ENCODE measurements around the gene KDM8.

Gene KDM8

GRCh38 chr16:27202923-27203506, 311 bp upstream of the KDM8 start (continued):
- TF ChIP-seq, protein P1, sequence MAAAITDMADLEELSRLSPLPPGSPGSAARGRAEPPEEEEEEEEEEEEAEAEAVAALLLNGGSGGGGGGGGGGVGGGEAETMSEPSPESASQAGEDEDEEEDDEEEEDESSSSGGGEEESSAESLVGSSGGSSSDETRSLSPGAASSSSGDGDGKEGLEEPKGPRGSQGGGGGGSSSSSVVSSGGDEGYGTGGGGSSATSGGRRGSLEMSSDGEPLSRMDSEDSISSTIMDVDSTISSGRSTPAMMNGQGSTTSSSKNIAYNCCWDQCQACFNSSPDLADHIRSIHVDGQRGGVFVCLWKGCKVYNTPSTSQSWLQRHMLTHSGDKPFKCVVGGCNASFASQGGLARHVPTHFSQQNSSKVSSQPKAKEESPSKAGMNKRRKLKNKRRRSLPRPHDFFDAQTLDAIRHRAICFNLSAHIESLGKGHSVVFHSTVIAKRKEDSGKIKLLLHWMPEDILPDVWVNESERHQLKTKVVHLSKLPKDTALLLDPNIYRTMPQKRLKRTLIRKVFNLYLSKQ (tag by site-specific recombination; IDR thresholded peaks at IDR 0.05; ENCODE audit: borderline replicate concordance): no peak
- TF ChIP-seq ZNF24 (tag by site-specific recombination; IDR thresholded peaks at IDR 0.05) (peak; percentile 71; the same call in 1 of the 2 replicates), KLF9 (tag by site-specific recombination; IDR thresholded peaks at IDR 0.05; ENCODE audit: low read depth) (peak; percentile 90), ZNF19 (tag by site-specific recombination; IDR thresholded peaks at IDR 0.05; ENCODE audit: low read depth) (no peak), KLF10 (tag by site-specific recombination; IDR thresholded peaks at IDR 0.05) (peak; percentile 34; the same call in 1 of the 2 replicates), PRDM1 (tag by site-specific recombination; IDR thresholded peaks at IDR 0.05) (no peak), HOXA7 (CRISPR knock-in tag; IDR thresholded peaks at IDR 0.05; ENCODE audit: borderline replicate concordance) (no peak), ZNF433 (tag by site-specific recombination; IDR thresholded peaks at IDR 0.05; ENCODE audit: low read depth) (no peak), ZNF501 (tag by site-specific recombination; IDR thresholded peaks at IDR 0.05) (0 out of 2 replicates have a peak, but pooled peaks have one; percentile 39), ZNF311 (tag by site-specific recombination; IDR thresholded peaks at IDR 0.05; ENCODE audit: borderline replicate concordance) (no peak), ZNF335 (tag by site-specific recombination; conservative IDR thresholded peaks at IDR 0.05) (no peak), KLF8 (tag by site-specific recombination; IDR thresholded peaks at IDR 0.05) (no peak), ZNF391 (tag by site-specific recombination; IDR thresholded peaks at IDR 0.05; ENCODE audit: borderline replicate concordance, low read depth) (0 out of 2 replicates have a peak, but pooled peaks have one; percentile 67), ZNF510 (tag by site-specific recombination; IDR thresholded peaks at IDR 0.05; ENCODE audit: insufficient replicate concordance) (no peak), ZEB2 (tag by site-specific recombination; IDR thresholded peaks at IDR 0.05) (no peak), BCL6B (tag by site-specific recombination; IDR thresholded peaks at IDR 0.05) (no peak), PATZ1 (tag by site-specific recombination; IDR thresholded peaks at IDR 0.05) (0 out of 2 replicates have a peak, but pooled peaks have one; percentile 29), ZNF423 (tag by site-specific recombination; IDR thresholded peaks at IDR 0.05) (no peak)
- TF ChIP-seq, protein P2, sequence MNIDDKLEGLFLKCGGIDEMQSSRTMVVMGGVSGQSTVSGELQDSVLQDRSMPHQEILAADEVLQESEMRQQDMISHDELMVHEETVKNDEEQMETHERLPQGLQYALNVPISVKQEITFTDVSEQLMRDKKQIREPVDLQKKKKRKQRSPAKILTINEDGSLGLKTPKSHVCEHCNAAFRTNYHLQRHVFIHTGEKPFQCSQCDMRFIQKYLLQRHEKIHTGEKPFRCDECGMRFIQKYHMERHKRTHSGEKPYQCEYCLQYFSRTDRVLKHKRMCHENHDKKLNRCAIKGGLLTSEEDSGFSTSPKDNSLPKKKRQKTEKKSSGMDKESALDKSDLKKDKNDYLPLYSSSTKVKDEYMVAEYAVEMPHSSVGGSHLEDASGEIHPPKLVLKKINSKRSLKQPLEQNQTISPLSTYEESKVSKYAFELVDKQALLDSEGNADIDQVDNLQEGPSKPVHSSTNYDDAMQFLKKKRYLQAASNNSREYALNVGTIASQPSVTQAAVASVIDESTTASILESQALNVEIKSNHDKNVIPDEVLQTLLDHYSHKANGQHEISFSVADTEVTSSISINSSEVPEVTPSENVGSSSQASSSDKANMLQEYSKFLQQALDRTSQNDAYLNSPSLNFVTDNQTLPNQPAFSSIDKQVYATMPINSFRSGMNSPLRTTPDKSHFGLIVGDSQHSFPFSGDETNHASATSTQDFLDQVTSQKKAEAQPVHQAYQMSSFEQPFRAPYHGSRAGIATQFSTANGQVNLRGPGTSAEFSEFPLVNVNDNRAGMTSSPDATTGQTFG (tag by site-specific recombination; IDR thresholded peaks at IDR 0.05; ENCODE audit: borderline replicate concordance): peak; percentile 42; the same call in 1 of the 2 replicates
- TF ChIP-seq, protein P3, sequence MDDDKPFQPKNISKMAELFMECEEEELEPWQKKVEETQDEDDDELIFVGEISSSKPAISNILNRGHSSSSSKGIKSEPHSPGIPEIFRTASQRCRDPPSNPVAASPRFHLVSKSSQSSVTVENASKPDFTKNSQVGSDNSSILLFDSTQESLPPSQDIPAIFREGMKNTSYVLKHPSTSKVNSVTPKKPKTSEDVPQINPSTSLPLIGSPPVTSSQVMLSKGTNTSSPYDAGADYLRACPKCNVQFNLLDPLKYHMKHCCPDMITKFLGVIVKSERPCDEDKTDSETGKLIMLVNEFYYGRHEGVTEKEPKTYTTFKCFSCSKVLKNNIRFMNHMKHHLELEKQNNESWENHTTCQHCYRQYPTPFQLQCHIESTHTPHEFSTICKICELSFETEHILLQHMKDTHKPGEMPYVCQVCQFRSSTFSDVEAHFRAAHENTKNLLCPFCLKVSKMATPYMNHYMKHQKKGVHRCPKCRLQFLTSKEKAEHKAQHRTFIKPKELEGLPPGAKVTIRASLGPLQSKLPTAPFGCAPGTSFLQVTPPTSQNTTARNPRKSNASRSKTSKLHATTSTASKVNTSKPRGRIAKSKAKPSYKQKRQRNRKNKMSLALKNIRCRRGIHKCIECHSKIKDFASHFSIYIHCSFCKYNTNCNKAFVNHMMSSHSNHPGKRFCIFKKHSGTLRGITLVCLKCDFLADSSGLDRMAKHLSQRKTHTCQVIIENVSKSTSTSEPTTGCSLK (tag by site-specific recombination; IDR thresholded peaks at IDR 0.05): no peak
- TF ChIP-seq, protein P4, sequence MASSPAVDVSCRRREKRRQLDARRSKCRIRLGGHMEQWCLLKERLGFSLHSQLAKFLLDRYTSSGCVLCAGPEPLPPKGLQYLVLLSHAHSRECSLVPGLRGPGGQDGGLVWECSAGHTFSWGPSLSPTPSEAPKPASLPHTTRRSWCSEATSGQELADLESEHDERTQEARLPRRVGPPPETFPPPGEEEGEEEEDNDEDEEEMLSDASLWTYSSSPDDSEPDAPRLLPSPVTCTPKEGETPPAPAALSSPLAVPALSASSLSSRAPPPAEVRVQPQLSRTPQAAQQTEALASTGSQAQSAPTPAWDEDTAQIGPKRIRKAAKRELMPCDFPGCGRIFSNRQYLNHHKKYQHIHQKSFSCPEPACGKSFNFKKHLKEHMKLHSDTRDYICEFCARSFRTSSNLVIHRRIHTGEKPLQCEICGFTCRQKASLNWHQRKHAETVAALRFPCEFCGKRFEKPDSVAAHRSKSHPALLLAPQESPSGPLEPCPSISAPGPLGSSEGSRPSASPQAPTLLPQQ (tag by site-specific recombination; IDR thresholded peaks at IDR 0.05): peak; percentile 76; the same call in 1 of the 2 replicates
- TF ChIP-seq, protein P5, sequence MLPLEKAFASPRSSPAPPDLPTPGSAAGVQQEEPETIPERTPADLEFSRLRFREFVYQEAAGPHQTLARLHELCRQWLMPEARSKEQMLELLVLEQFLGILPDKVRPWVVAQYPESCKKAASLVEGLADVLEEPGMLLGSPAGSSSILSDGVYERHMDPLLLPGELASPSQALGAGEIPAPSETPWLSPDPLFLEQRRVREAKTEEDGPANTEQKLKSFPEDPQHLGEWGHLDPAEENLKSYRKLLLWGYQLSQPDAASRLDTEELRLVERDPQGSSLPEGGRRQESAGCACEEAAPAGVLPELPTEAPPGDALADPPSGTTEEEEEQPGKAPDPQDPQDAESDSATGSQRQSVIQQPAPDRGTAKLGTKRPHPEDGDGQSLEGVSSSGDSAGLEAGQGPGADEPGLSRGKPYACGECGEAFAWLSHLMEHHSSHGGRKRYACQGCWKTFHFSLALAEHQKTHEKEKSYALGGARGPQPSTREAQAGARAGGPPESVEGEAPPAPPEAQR (tag by site-specific recombination; IDR thresholded peaks at IDR 0.05): no peak
- TF ChIP-seq, protein P6, sequence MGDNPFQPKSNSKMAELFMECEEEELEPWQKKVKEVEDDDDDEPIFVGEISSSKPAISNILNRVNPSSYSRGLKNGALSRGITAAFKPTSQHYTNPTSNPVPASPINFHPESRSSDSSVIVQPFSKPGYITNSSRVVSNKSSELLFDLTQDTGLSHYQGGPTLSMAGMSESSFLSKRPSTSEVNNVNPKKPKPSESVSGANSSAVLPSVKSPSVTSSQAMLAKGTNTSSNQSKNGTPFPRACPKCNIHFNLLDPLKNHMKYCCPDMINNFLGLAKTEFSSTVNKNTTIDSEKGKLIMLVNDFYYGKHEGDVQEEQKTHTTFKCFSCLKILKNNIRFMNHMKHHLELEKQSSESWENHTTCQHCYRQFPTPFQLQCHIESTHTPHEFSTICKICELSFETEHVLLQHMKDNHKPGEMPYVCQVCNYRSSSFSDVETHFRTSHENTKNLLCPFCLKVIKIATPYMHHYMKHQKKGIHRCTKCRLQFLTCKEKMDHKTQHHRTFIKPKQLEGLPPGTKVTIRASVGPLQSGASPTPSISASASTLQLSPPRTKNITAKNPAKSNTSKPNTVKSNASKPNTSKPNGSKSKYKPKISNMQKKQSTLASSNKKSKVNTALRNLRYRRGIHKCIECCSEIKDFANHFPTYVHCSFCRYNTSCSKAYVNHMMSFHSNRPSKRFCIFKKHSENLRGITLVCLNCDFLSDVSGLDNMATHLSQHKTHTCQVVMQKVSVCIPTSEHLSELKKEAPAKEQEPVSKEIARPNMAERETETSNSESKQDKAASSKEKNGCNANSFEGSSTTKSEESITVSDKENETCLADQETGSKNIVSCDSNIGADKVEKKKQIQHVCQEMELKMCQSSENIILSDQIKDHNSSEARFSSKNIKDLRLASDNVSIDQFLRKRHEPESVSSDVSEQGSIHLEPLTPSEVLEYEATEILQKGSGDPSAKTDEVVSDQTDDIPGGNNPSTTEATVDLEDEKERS (tag by site-specific recombination; IDR thresholded peaks at IDR 0.05): no peak
